DLD1 (cell line): ENCODE measurements around the gene PPP2R2D.

ENCODE experiments used
- in situ Hi-C: cut with HindIII; loops from 2 replicates; pipeline ENCODE4 v1.10.0; 2017; ENCODE audit warnings: low sequenced_read_pairs

Gene PPP2R2D

DNA sequence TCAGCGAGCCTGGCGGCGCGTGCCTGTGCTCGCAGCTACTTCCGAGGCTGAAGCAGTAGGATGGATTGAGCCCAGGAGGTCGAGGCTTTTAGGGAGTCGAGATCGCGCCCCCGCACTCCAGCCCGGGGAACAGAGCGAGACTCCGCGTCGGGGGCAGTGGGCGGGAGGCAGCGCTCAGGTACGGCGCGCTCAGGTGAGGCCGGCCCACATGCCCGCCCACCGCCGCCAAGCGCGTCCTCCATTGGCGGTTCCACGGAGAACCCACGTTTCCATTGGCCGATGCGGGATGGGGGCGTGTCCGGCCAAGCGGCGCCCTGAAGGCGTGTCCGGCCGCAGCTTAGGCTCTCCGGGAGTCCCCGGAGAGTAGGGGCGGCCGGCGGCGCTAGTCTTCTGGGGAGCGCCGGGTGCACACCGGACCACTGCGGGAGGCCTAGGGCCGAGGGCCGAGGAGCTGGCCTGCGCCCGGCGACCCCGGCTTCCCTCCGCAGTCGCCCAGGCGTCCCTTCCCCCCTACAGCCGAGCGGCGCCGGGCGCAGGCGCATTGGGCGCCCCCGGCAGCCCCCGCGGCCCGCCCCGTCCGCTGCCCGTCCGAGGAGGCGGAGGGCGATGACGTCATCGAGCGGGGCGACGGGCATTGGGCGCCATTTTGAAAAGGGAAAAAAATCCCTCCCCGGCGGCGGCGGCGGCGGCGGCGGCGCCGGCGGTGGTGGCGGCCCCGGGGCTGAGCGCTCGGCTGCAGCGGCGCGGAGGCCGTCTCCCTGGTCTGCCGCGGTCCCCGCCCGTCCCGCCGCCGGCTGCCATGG is at the start of gene PPP2R2D:
PPP2R2D (plus strand) TSS at position 659 of the 803 bp plus-strand sequence; CDS start at position 800, 141 bp downstream.
- in situ Hi-C loops: no loop called here

DNA sequence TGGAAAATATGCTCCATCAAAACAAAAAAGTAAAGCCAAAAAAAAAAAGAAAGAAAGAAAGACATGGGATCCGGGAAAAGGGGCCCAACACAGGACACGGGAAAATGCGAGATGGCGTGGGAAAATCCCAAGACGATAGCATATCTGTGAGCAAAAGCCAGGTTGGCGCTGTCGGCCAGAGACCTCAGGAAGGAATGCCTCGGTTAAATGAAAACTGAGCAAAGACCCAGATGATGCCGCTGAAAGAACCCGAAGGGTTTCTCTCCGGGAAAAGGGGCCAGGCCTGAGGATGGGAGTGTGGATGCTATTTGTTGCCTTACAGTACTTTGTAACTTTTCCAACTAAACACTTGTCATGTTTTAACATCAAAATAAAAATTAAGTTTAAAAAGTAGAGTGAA is 49.5 kb upstream of the PPP2R2D start:
- in situ Hi-C loops: no loop called here

- in situ Hi-C loops: no loop called here
These were observed 48.5 kb upstream of the PPP2R2D start for GRCh38 chr10:131852176-131852822.

- in situ Hi-C loops: no loop called here
These were observed 47.8 kb upstream of the PPP2R2D start for GRCh38 chr10:131852823-131853609.

DNA sequence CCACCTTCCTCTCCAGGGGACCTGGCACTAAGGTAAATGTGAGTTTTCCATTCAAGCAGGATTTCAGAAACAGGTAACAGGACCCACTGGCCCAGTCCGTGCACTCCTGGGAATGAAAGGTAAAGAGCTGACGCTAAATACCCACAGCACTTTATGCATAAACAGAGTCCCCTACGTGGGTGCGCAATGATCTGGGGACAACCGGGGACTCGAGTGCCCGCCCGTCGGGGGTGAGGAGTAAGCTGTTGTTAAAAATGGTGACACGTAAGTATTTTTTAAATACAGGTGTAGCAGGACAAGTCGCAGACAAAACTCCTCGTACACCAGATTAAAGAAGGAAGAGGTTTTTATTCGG is 47.2 kb upstream of the PPP2R2D start:
- in situ Hi-C loops: no loop called here

GRCh38 chr10:131854579-131855335 is 46.1 kb upstream of the PPP2R2D start:
- in situ Hi-C loops: no loop called here

GRCh38 chr10:131855461-131856401 is 45.1 kb upstream of the PPP2R2D start:
- in situ Hi-C loops: no loop called here

GRCh38 chr10:131856441-131857094 is 44.2 kb upstream of the PPP2R2D start:
- in situ Hi-C loops: no loop called here

- in situ Hi-C loops: no loop called here
These were observed 43.4 kb upstream of the PPP2R2D start for GRCh38 chr10:131857156-131858117.

- in situ Hi-C loops: no loop called here
These were observed 42.7 kb upstream of the PPP2R2D start for GRCh38 chr10:131858118-131858515.

GRCh38 chr10:131858583-131859340 is 42.0 kb upstream of the PPP2R2D start:
- in situ Hi-C loops: no loop called here

DNA sequence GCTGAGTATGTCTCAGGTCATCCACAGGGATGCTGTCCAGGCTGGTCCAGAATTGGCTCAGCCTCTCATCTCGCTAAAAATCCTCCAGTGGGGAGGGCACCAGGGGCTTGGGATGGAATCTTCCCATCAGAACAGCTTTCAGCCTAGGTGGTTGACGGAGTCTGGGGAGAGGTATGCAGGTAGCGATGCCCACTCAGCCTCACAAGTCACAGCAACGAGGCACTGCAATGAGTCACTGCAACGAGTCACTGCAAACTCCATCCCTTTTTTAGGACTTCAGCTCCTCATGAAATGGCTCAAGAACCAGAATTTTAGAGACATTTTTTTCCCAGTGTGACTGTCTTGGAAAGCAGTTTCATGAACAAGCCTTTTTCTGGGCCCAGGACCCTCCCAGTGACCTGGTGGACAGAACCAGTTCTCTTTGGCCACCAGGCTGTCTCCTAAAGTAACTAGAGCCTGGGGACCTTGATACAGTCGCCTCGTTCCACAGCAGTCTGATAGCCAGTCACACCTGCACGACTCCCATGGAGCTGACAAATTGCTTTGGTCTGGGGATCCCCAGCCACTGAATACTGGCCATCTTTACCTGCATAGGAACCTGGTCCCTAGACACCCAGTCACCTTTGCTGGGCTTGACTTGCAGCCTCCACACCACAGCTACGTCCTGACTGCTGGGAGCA is 41.3 kb upstream of the PPP2R2D start:
- in situ Hi-C loops: no loop called here

- in situ Hi-C loops: no loop called here
These were observed 40.5 kb upstream of the PPP2R2D start for GRCh38 chr10:131860311-131860710.

- in situ Hi-C loops: no loop called here
These were observed 39.9 kb upstream of the PPP2R2D start for GRCh38 chr10:131860806-131861440.

GRCh38 chr10:131862548-131862947 is 38.3 kb upstream of the PPP2R2D start:
- in situ Hi-C loops: no loop called here

GRCh38 chr10:131865223-131865917 is 35.4 kb upstream of the PPP2R2D start:
- in situ Hi-C loops: no loop called here
